ENCODE measurements around the gene ILF2. TPM values are rescaled to one million over a fixed set of nuclear protein-coding genes. Genes with fewer than 3 reads are reported as not detected.

ILF2 gene
- total RNA-seq, 2 experiments from 2014 or later: 287 to 334 TPM

DNA sequence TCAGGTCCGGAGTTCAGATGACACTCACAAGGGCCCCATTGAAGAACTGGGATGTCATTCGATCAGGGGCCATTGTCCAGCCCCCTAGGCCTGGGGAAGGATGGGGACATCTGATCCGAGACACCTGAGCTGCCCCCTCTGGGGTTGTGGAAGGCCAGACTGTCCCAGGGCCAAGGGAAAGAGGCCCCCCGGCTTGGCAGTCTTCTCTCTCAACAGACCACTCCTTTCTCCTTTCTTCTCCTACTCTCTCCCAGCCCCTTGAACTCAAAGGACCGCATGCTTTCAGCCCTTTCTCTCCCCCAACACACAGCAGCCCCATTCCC, 41.5 kb downstream of the ILF2 start:
- no peaks in the 10 kb centered on the region for H3K36me3 ChIP-seq (ENCODE audit: insufficient read depth, low read length)
- no peak overlapping the region for H3K27ac ChIP-seq (ENCODE audit: low read depth, low read length, poor library complexity, severe bottlenecking)
- H3K9me3 ChIP-seq (ENCODE audit: low read length): no peaks in the 10 kb centered on the region
- no peak for DNase-seq (ENCODE audit: low spot score)
- ChIA-PET POLR2A (no interaction called here), CTCF (ENCODE audit: unreplicated experiment) (interaction anchor here (0.6 to 1.9 kb wide), 2 partner anchors 57 to 276 kb away, joined by 3 to 6 read pairs; no protein-coding TSS in a partner anchor)
- no peaks in the 10 kb centered on the region for H3K9me2 ChIP-seq (ENCODE audit: insufficient read depth, low read length)
- intact Hi-C loops (cut with micrococcal nuclease; ENCODE audit: unreplicated experiment): no loop called here
- H3K4me3 ChIP-seq (ENCODE audit: low read depth, low read length, poor library complexity, severe bottlenecking): no peak overlapping the region
- no peaks in the 10 kb centered on the region for H4K20me1 ChIP-seq (ENCODE audit: insufficient read depth, low read length)
- no peak overlapping the region for H2AFZ ChIP-seq (ENCODE audit: low read length)
- peaks cover 16% of the 10 kb centered on the region for H3K4me1 ChIP-seq (ENCODE audit: insufficient read depth, low read length, poor library complexity, severe bottlenecking)
- no peak overlapping the region for H3K4me2 ChIP-seq (ENCODE audit: low read length)
- TF ChIP-seq EZH2phosphoT487 (IDR thresholded peaks at IDR 0.05; ENCODE audit: borderline replicate concordance, low read depth, low read length): no peak
- TF ChIP-seq, protein P1, sequence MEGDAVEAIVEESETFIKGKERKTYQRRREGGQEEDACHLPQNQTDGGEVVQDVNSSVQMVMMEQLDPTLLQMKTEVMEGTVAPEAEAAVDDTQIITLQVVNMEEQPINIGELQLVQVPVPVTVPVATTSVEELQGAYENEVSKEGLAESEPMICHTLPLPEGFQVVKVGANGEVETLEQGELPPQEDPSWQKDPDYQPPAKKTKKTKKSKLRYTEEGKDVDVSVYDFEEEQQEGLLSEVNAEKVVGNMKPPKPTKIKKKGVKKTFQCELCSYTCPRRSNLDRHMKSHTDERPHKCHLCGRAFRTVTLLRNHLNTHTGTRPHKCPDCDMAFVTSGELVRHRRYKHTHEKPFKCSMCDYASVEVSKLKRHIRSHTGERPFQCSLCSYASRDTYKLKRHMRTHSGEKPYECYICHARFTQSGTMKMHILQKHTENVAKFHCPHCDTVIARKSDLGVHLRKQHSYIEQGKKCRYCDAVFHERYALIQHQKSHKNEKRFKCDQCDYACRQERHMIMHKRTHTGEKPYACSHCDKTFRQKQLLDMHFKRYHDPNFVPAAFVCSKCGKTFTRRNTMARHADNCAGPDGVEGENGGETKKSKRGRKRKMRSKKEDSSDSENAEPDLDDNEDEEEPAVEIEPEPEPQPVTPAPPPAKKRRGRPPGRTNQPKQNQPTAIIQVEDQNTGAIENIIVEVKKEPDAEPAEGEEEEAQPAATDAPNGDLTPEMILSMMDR (conservative IDR thresholded peaks at IDR 0.05; ENCODE audit: low read length): no peak
- peaks cover under 1% of the 10 kb centered on the region; the same call in 1 of the 2 replicates for H3K79me2 ChIP-seq (ENCODE audit: insufficient read depth, low read depth, low read length)
- no TSS peak for BruUV-seq (replicated peaks)

DNA sequence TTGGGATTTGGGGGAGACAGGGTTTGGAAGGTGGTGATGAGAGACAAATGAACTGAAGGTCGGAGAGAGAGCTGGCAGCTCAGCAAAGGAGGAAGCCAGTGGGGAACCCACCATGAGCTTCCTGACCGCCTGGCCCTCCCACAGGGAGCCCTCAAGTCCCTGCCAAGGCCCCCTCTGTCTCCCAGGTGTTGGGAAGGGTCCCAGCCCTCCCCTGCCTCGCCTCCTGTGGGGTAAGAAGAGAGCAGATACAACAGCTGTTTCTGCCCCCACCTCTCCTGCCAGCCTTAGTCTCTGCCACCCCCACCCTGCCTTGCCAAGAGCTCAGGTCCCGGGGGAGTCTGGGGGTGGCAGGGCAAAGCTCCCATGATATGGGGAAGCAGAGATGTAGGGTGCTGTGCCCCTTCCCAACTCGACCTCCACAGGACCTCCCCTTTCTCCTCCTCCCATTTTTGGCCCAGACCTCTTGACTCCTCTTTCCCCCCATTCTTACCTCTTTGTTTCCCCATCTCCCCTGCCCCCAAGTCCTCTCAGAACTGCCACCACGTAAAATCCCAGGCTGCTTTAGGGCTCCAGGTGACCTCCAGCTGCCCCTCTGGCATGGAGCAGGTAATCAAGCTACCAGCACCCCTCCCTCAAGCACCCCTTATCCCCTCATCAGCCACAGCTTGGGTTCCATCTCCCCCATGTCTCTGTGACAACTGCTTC, 42.0 kb downstream of the ILF2 start:
- H2AFZ ChIP-seq (ENCODE audit: low read length): no peak overlapping the region
- no peaks in the 10 kb centered on the region for H3K36me3 ChIP-seq (ENCODE audit: insufficient read depth, low read length)
- H3K9me3 ChIP-seq (ENCODE audit: low read length): no peaks in the 10 kb centered on the region
- CTCF ChIA-PET (ENCODE audit: unreplicated experiment): interaction anchor here (0.6 to 1.9 kb wide), 2 partner anchors 56 to 276 kb away, joined by 3 to 6 read pairs; no protein-coding TSS in a partner anchor
- H3K4me3 ChIP-seq (ENCODE audit: low read depth, low read length, poor library complexity, severe bottlenecking): no peak overlapping the region
- intact Hi-C loops (cut with micrococcal nuclease; ENCODE audit: unreplicated experiment): no loop called here
- no peak for DNase-seq (ENCODE audit: low spot score)
- H3K4me2 ChIP-seq (ENCODE audit: low read length): no peak overlapping the region
- no peaks in the 10 kb centered on the region for H3K9me2 ChIP-seq (ENCODE audit: insufficient read depth, low read length)
- TF ChIP-seq, protein P1 (conservative IDR thresholded peaks at IDR 0.05; ENCODE audit: low read length): no peak
- TF ChIP-seq EZH2phosphoT487 (IDR thresholded peaks at IDR 0.05; ENCODE audit: borderline replicate concordance, low read depth, low read length): no peak
- no peak overlapping the region for H3K27ac ChIP-seq (ENCODE audit: low read depth, low read length, poor library complexity, severe bottlenecking)
- no peaks in the 10 kb centered on the region for H3K79me2 ChIP-seq (ENCODE audit: insufficient read depth, low read depth, low read length)
- POLR2A ChIA-PET: no interaction called here
- H3K4me1 ChIP-seq (ENCODE audit: insufficient read depth, low read length, poor library complexity, severe bottlenecking): peaks cover 16% of the 10 kb centered on the region
- no TSS peak for BruUV-seq (replicated peaks)
- no peaks in the 10 kb centered on the region for H4K20me1 ChIP-seq (ENCODE audit: insufficient read depth, low read length)

Data from OCI-LY7 (cell line).